GM12892 (cell line): ENCODE measurements around the gene ADARB2.

Experiments used
- DNase-seq: peaks from one replicate; pipeline ENCODE4 v3.0.0; 2011; ENCODE audit not compliant: insufficient read length
- FAIRE-seq: peaks from 2 replicates; lab custom pipeline; 2011; peaks lifted over from hg19 to GRCh38; lab: Jason Lieb, UNC
- POLR2A ChIP-seq: IDR thresholded peaks from 2 replicates; pipeline ENCODE4 v1.6.1; 2011; ENCODE audit warnings: low read depth, low read length, control low read depth
- POLR2AphosphoS5 ChIP-seq: IDR thresholded peaks from 2 replicates; pipeline ENCODE4 v1.6.1; 2011; ENCODE audit warnings: low read depth, low read length, control low read depth
- TAF1 ChIP-seq: IDR thresholded peaks from 2 replicates; pipeline ENCODE4 v1.6.1; 2011; ENCODE audit warnings: low read depth, mild to moderate bottlenecking, control low read depth, low read length, borderline replicate concordance

Gene ADARB2

DNA sequence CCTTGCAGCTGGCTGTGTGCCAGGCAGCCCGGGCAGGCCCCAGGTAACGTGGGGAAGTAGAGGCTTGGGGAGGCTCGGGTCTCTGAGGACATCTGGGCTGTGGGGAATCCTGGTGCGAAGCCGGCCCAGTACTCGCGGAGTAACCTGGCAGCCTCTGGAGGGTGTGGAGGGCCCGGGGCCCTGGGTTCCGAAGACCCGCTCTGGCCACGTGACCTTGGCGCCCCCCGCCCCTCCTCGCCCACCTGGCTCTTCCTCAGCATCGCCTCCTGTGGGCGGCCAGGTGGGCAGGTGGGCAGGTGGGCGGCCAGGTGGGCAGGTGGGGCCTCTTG lies 538.0 kb downstream of the ADARB2 start:
- FAIRE-seq: no peak
- TF ChIP-seq POLR2AphosphoS5 (no peak), POLR2A (no peak), TAF1 (no peak)
- DNase-seq: no peak

DNA sequence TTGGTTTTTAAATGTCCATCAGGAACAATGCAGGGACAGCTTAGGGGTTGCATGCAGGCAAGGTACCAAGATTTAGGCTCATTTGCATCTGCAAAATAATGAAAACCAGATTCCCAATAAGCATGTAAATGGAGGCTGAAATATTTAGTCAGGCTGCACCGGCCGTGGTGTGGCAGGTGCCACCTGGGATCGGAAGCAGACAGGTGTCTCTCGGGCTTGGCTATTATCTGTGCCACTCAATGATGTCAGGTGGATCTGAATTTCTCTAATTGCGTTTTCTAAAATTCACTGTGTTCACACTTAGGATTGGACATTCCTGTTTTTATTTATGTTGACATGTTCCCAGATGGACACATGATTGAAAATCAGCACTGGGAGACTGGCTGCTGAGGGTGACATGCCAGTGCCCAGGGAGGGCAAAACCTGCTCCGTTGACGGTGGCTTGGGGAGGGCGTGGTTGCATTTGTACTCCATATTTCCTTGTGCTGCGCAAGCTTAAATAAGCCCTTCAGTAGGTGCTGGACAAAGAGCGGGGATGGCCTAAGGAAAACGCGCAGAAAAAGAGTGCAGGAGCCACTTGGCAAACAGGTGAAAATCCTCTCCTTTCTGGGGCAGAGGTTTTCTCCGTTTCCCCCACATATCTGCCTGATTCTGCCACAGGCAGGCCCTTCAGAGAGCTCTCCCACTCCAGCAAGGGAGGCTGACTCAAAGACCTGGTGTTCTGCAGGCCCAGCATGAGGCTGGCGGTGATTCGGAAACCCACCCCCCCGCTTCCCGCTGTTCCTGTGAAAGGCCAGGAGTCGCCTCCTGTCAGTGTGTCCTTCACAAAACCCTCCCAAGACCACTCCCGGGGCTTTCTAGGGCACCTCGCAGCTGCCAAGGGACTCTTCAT lies 538.6 kb downstream of the ADARB2 start:
- no peak for FAIRE-seq
- DNase-seq: no peak

DNA sequence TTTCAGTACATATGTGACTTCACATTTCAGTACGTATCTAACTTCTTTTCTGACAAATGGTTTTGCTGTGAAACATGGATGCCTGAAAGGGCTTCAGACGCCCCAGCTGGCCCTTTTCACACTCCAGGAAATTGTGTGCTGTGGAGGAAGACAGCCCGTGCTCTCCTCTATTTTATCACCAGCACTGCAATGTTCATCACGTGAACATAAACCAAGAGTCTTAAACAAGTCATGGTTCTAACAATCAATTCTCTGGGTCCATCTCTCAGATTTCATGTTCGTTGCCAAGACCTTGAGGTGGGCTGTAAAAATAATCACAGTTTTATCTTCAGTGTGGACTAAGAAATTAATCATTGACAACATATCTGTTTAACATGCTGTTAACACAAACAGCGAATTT lies 539.9 kb downstream of the ADARB2 start:
- DNase-seq: no peak

More for the DNA sequence above, 538.6 kb downstream of the ADARB2 start:
- TF ChIP-seq POLR2A: no peak
- TF ChIP-seq TAF1: no peak
- TF ChIP-seq POLR2AphosphoS5: no peak

DNA sequence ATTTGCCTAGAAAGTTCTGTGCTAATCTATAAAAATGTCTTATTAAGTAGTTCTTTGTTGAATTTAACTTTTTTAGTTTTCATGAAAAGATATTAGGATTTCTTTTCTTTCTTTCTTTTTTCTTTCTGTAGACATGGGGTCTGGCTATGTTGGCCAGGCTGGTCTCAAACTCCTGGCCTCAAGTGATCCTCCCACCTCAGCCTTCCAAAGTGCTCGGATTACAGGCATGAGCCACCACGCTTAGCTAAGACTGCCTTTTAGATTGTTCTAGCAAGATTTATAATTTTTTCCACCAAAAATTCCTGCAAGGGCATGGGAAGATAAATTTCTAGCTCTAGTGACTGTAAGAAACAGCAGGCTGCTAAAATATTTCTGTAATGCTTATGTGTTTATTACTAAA lies 540.7 kb downstream of the ADARB2 start:
- no peak for TF ChIP-seq POLR2AphosphoS5
- no peak for TF ChIP-seq POLR2A
- no peak for TF ChIP-seq TAF1
- FAIRE-seq (no peak), DNase-seq (no peak)

More for the DNA sequence above, 539.9 kb downstream of the ADARB2 start:
- no peak for TF ChIP-seq POLR2A
- TF ChIP-seq POLR2AphosphoS5: no peak
- no peak for TF ChIP-seq TAF1
- FAIRE-seq: no peak

DNA sequence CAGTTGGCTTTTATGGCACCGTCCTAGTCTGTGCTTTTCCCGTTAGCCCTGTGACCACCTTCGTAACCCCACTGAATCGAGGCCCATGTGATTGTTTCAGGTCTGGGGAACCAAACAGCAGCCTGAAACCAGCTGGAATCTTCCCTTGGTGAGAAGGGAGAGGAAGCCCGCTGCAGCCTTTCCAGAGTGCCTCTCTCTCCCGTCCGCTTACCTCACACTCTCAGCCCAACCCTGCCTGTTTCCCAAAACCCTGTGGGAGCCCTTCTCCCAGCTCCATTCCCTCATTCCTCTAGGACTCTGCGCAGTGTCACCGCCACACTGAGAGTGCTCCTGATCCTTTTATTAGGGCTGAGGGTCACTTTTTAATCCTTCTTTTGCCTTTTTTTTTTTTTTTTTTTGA lies 541.5 kb downstream of the ADARB2 start:
- FAIRE-seq (no peak), DNase-seq (no peak)
- TF ChIP-seq POLR2A: no peak
- TF ChIP-seq POLR2AphosphoS5: no peak
- no peak for TF ChIP-seq TAF1

DNA sequence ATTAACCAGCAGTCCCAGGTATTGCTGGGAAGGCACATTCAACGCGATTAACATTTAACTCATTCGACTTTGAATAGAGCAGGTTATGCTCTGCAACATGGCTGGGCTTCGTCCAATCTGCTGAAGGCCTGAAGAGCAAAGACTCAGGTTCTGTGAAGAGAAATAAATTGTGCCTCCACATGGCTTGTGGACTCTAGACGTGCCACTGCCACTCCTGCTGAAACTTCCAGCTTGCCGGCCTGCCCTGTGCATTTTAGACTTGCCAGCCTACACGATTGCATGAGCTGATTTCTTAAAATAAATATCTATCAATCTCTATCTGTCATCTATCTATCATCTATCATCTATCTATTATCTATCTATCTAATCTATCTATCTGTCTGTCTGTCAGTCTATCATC lies 543.2 kb downstream of the ADARB2 start:
- TF ChIP-seq POLR2A (no peak), TAF1 (no peak), POLR2AphosphoS5 (no peak)
- DNase-seq (no peak), FAIRE-seq (no peak)

DNA sequence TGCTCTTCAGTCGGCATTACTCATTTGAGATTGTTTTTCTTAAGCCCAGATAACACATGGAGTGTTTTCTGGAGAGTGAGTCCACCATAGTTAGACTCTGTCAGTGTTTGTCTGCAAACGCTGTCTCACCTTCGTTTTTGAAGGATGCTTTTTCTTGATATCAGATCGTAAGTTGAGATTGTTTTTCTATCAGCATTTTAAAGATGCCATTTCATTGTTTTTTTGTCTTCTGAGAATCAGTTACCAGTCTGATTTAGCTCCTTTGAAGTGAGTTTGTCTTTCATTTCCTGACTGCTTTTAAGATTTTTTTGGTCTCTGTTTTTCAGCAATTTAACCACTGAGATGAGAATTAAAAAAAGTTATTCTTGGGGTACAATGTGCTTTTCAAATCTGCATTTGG lies 543.8 kb downstream of the ADARB2 start:
- TF ChIP-seq POLR2AphosphoS5 (no peak), TAF1 (no peak), POLR2A (no peak)
- DNase-seq (no peak), FAIRE-seq (no peak)

DNA sequence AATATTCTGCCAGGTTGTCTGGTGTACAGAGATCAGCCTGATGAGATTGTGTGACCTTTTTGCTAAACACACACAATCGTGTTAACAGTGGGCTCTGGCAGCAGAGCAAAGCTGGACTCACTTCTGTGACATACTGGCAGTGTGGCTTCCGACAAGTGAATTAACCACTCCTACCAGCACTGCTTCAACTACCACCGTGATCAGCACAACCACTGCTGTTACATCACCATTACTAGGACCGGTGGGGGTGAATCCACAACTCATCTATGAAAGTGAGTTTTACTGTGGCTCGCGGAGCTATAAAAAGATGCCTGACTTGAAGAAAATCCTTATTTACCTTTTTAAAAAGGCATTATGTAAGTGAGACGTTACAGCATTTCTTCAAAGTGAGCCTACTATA lies 545.6 kb downstream of the ADARB2 start:
- no peak for DNase-seq
- no peak for TF ChIP-seq TAF1
- no peak for TF ChIP-seq POLR2AphosphoS5
- TF ChIP-seq POLR2A: no peak
- no peak for FAIRE-seq

DNA sequence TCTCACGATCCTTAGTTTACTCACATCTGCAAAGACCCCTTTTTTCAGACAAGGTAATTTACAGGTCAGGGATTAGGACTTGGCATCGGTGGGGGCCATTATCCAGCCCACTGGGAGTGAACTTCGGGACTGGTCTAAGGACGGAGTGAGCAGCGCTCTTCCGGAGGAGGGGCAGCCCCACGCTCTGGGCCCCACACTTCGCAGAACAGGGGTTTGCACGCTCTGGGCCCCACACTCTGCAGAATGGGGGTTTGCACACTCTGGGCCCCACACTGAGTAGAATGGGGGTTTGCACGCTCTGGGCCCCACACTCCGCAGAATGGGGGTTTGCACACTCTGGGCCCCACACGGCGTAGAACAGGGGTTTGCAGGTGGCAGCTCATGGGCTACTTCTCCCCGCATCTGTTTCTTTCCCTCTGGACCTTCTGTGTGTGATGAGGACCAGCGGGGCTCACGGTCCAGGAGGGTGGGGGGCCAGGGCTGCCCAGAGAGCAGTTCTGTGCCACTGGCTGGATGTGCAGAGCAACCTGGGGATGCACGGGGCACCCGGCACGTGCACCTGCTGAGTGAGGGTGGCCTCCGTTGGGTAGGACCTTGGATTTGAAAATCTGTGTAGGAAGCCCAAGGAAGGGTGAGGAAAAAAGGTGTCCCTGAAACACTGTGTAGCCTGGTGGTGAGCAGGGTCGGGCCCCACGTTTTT lies 546.4 kb downstream of the ADARB2 start:
- TF ChIP-seq POLR2AphosphoS5 (no peak), POLR2A (no peak), TAF1 (no peak)
- DNase-seq: no peak
- no peak for FAIRE-seq

DNA sequence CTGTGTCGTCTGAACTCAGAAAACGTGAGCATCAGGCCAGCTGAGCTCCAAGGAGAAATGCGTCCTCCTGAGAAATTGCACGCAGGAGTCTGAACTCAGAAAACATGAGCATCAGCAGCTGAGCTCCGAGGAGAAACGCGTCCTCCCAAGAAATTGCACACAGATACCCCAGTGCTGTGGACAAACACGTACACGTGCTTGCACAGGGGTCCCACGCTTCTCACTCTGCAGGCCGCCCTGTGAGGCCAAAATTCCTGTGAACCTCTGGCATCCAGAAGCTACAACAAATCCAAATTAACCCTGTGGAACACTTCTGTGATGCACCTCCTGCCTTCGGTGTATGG lies 547.3 kb downstream of the ADARB2 start:
- TF ChIP-seq TAF1 (no peak), POLR2AphosphoS5 (no peak), POLR2A (no peak)
- no peak for FAIRE-seq

DNA sequence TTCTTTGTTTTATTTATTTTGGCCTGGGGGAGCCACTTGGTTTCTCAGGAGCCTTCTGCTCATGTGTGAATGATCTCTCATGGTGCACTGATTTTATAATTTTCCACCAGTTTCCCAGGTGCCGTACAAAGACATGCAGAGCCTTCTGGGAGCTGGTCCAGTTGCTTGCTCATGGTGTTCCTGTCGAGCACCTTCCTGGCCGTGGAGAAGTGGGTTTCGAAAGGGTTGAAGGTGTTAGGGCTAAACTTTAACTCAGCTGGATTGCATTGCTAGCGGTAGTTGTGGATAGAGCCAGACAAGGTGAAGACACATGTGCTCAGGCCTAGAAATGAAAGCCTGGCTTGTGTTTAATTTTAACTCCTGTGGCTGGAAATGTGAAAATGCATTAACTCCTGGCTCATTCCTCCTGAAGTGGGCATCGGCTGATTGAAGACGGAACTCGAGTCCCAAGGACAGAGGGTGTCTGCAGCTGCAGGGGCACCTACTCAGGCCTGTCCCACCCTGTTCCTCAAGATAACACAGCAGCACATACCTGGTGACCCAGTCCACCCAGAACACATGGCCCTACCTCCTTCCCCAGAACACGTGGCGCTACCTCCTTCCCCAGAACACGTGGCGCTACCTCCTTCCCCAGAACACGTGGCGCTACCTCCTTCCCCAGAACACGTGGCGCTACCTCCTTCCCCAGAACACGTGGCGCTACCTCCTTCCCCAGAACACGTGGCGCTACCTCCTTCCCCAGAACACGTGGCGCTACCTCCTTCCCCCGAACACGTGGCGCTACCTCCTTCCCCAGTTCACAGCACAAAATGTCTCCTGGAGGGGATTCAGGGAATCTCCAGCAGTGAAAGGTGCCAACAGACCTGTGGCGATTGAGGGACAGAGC lies 547.9 kb downstream of the ADARB2 start:
- FAIRE-seq (no peak), DNase-seq (no peak)
- TF ChIP-seq POLR2AphosphoS5: no peak
- no peak for TF ChIP-seq POLR2A
- no peak for TF ChIP-seq TAF1

More for the DNA sequence above, 547.3 kb downstream of the ADARB2 start:
- no peak for DNase-seq
